HT1080 (cell line): ENCODE results near the gene PALD1. TPM values are rescaled to one million over a fixed set of nuclear protein-coding genes. Genes with fewer than 3 reads are reported as not detected.

Experiments used
- DNase-seq: peaks from one replicate; pipeline ENCODE4 v3.0.0-alpha.2; 2015; ENCODE audit warnings: low read depth
- total RNA-seq: library from RNA; depleted of rRNA; stranded (reverse); fragments of >200 nt; shearing (Covaris generic); gene quantifications from 2 replicates; pipeline ENCODE4 v1.2.3, GENCODE V29; 2014

Gene PALD1
- total RNA-seq, 1 experiment from 2014 or later, result 1.8 TPM

- DNase-seq, result no peak
Measured at GRCh38 chr10:70457759-70458305, 20.7 kb upstream of the PALD1 start.

GRCh38 chr10:70458329-70459060 lies 20.1 kb upstream of the PALD1 start:
- peak; percentile 70 for DNase-seq

GRCh38 chr10:70459061-70459773 lies 19.4 kb upstream of the PALD1 start:
- no peak for DNase-seq

- no peak for DNase-seq
Measured at GRCh38 chr10:70459774-70460490, 18.6 kb upstream of the PALD1 start.

- peak; percentile 49 for DNase-seq
Measured at GRCh38 chr10:70461397-70462348, 16.9 kb upstream of the PALD1 start.

GRCh38 chr10:70462349-70462984 lies 16.1 kb upstream of the PALD1 start:
- DNase-seq, result peak; percentile 51

GRCh38 chr10:70465278-70465677 lies 13.3 kb upstream of the PALD1 start:
- no peak for DNase-seq

- no peak for DNase-seq
Measured at GRCh38 chr10:70465832-70466231, 12.7 kb upstream of the PALD1 start.

GRCh38 chr10:70466951-70467350 lies 11.6 kb upstream of the PALD1 start:
- DNase-seq, result no peak

- no peak for DNase-seq
Measured at GRCh38 chr10:70472799-70473454, 5.6 kb upstream of the PALD1 start.

- no peak for DNase-seq
Measured at GRCh38 chr10:70474780-70475179, 3.8 kb upstream of the PALD1 start.

- DNase-seq, result peak; percentile 58
Measured at GRCh38 chr10:70475661-70476060, 2.9 kb upstream of the PALD1 start.

GRCh38 chr10:70476249-70477035 lies 2.1 kb upstream of the PALD1 start:
- no peak for DNase-seq

GRCh38 chr10:70477661-70478162 lies 855 bp upstream of the PALD1 start:
- DNase-seq, result peak; percentile 33

GRCh38 chr10:70479165-70479581 lies 606 bp downstream of the PALD1 start:
- no peak for DNase-seq

- DNase-seq, result no peak
Measured at GRCh38 chr10:70479626-70480238, 1.2 kb downstream of the PALD1 start.

- no peak for DNase-seq
Measured at GRCh38 chr10:70480239-70480861, 1.8 kb downstream of the PALD1 start.

- DNase-seq, result no peak
Measured at GRCh38 chr10:70481105-70481504, 2.5 kb downstream of the PALD1 start.
